LNCAP (cell line): ENCODE measurements around the gene RPUSD2.

ENCODE experiments used
- CTCF ChIP-seq: fragments of 450-650 bp; IDR thresholded peaks from 2 replicates; pipeline ENCODE4 v1.5.1; 2017; ENCODE audit warnings: mild to moderate bottlenecking

RPUSD2 gene

GRCh38 chr15:40567111-40567510 is 2.0 kb upstream of the RPUSD2 start:
- TF ChIP-seq CTCF, result no peak

GRCh38 chr15:40575113-40575512 is 6.0 kb downstream of the RPUSD2 start:
- no peak for TF ChIP-seq CTCF

- no peak for TF ChIP-seq CTCF
Measured at GRCh38 chr15:40578892-40579291, 9.8 kb downstream of the RPUSD2 start.

- no peak for TF ChIP-seq CTCF
Measured at GRCh38 chr15:40582726-40583246, 13.7 kb downstream of the RPUSD2 start.

- no peak for TF ChIP-seq CTCF
Measured at GRCh38 chr15:40584191-40584590, 15.1 kb downstream of the RPUSD2 start.

- TF ChIP-seq CTCF, result no peak
Measured at GRCh38 chr15:40590667-40591050, 21.6 kb downstream of the RPUSD2 start.

GRCh38 chr15:40591389-40591788 is 22.3 kb downstream of the RPUSD2 start:
- no peak for TF ChIP-seq CTCF

- TF ChIP-seq CTCF, result no peak
Measured at GRCh38 chr15:40593165-40593564, 24.1 kb downstream of the RPUSD2 start.
